Measurements from ENCODE around the gene PLCB4.

Gene PLCB4

GRCh38 chr20:9230406-9230805, 161.5 kb downstream of the PLCB4 start:
- no peak for DNase-seq

GRCh38 chr20:9233804-9234203, 164.9 kb downstream of the PLCB4 start:
- no peak for DNase-seq

- no peak for DNase-seq
Measured at GRCh38 chr20:9235518-9235917, 166.6 kb downstream of the PLCB4 start.

GRCh38 chr20:9236458-9236857, 167.6 kb downstream of the PLCB4 start:
- DNase-seq: no peak

GRCh38 chr20:9241232-9241692, 172.4 kb downstream of the PLCB4 start:
- DNase-seq: no peak

- no peak for DNase-seq
Measured at GRCh38 chr20:9241721-9242427, 173.0 kb downstream of the PLCB4 start.

GRCh38 chr20:9243986-9244385, 175.1 kb downstream of the PLCB4 start:
- DNase-seq: no peak

- DNase-seq: no peak
Measured at GRCh38 chr20:9244811-9245210, 175.9 kb downstream of the PLCB4 start.

GRCh38 chr20:9246731-9247130, 177.8 kb downstream of the PLCB4 start:
- no peak for DNase-seq

- no peak for DNase-seq
Measured at GRCh38 chr20:9250511-9250910, 181.6 kb downstream of the PLCB4 start.

- no peak for DNase-seq
Measured at GRCh38 chr20:9253006-9253539, 184.2 kb downstream of the PLCB4 start.

GRCh38 chr20:9255171-9255570, 186.3 kb downstream of the PLCB4 start:
- no peak for DNase-seq

- DNase-seq: no peak
Measured at GRCh38 chr20:9256393-9256792, 187.5 kb downstream of the PLCB4 start.

GRCh38 chr20:9258901-9259300, 190.0 kb downstream of the PLCB4 start:
- DNase-seq: no peak

GRCh38 chr20:9260027-9260426, 191.1 kb downstream of the PLCB4 start:
- DNase-seq: no peak

- DNase-seq: no peak
Measured at GRCh38 chr20:9261781-9262180, 192.9 kb downstream of the PLCB4 start.

- DNase-seq: no peak
Measured at GRCh38 chr20:9262653-9263194, 193.8 kb downstream of the PLCB4 start.

GRCh38 chr20:9269280-9269971, 200.5 kb downstream of the PLCB4 start:
- DNase-seq: no peak

GRCh38 chr20:9270831-9271230, 201.9 kb downstream of the PLCB4 start:
- DNase-seq: no peak

- DNase-seq: no peak
Measured at GRCh38 chr20:9276966-9277468, 208.1 kb downstream of the PLCB4 start.

GRCh38 chr20:9279918-9280401, 211.1 kb downstream of the PLCB4 start:
- no peak for DNase-seq

GRCh38 chr20:9280666-9281065, 211.8 kb downstream of the PLCB4 start:
- DNase-seq: no peak

GRCh38 chr20:9281803-9282202, 212.9 kb downstream of the PLCB4 start:
- no peak for DNase-seq

- no peak for DNase-seq
Measured at GRCh38 chr20:9285617-9286016, 216.7 kb downstream of the PLCB4 start.

Data from activated T-cell treated with anti-CD3 and anti-CD28 coated beads for 4 hours (primary cell).